Gastrocnemius medialis (tissue), 4 donors: ENCODE measurements around the gene VSX2. TPM values are rescaled to one million over a fixed set of nuclear protein-coding genes. Genes with fewer than 3 reads are reported as not detected.

Experiments used
- ATAC-seq, 2 donors: fragments of 150-250 bp; one replicate each; pipeline ENCODE4 v1.9.1; 2016
- DNase-seq, 2 donors: peaks; one replicate each; pipeline ENCODE4 v3.0.0-alpha.2; 2019
- H3K27ac ChIP-seq, 4 donors: fragments of 200-600 bp; sonication (generic); 1 replicate in 1 of 4; 2 replicates in 3 of 4; pipeline ENCODE4 v1.5.1; 2016 to 2018; ENCODE audit warnings: mild to moderate bottlenecking in 2 of 4, moderate library complexity in 1 of 4
- H3K27me3 ChIP-seq, 3 donors: fragments of 200-600 bp; sonication (generic) in 2 of 3; 1 replicate in 1 of 3; 2 replicates in 2 of 3; pipeline versions ENCODE4 v1.5.1 to v1.6.0; 2016 to 2019; ENCODE audit warnings: mild to moderate bottlenecking in 1 of 3, moderate library complexity in 1 of 3
- H3K36me3 ChIP-seq, 2 donors: fragments of 200-600 bp; sonication (generic) in 1 of 2; one replicate each; pipeline ENCODE4 v1.5.1; 2017 to 2018
- H3K4me1 ChIP-seq, 2 donors: fragments of 200-600 bp; sonication (generic) in 1 of 2; one replicate each; pipeline ENCODE4 v1.5.1; 2016 to 2017; ENCODE audit warnings: mild to moderate bottlenecking in 2 of 2
- H3K4me3 ChIP-seq, 4 donors: fragments of 200-600 bp; sonication (generic) in 3 of 4; 1 replicate in 1 of 4; 2 replicates in 3 of 4; pipeline ENCODE4 v1.5.1; 2016 to 2019; ENCODE audit warnings: mild to moderate bottlenecking in 2 of 4
- H3K9me3 ChIP-seq, 3 donors: fragments of 200-600 bp; sonication (generic) in 2 of 3; 1 replicate in 1 of 3; 2 replicates in 2 of 3; pipeline ENCODE4 v1.5.1; 2016 to 2019
- POLR2A ChIP-seq, 2 donors: fragments of 450-650 bp; IDR thresholded peaks; one replicate each; pipeline ENCODE4 v1.6.1; 2017; ENCODE audit warnings: antibody characterized with exemption in 2 of 2, mild to moderate bottlenecking in 2 of 2, moderate library complexity in 2 of 2
- in situ Hi-C, 4 donors: fragments of 200-750 bp; cut with MboI; loops; one replicate each; pipeline versions ENCODE4 v1.15.0 to v1.8.0; 2017; ENCODE audit warnings: low sequenced_read_pairs in 4 of 4
- intact Hi-C: fragments of 100-400 bp; cut with DNase I; formaldehyde crosslinking; loops from one replicate; pipeline ENCODE4 v1.15.1; 2023; ENCODE audit warnings: low total_unique reads
- total RNA-seq, 4 donors: library from RNA; depleted of rRNA; stranded (reverse); fragments of >200 nt; gene quantifications; one replicate each; pipeline versions ENCODE4 v1.1.0 to v1.2.3, GENCODE V29; 2016
- TF ChIP-seq, protein P1 (sequence below), 5 experiments: fragments of 450-650 bp in 3 of 5; fragments of 200-600 bp in 2 of 5; sonication (generic) in 2 of 5; IDR thresholded peaks in 4 of 5; conservative IDR thresholded peaks in 1 of 5; 1 replicate in 4 of 5; 2 replicates in 1 of 5; pipeline ENCODE4 v1.5.1; 2016 to 2019; ENCODE audit warnings: antibody characterized with exemption in 5 of 5, mild to moderate bottlenecking in 3 of 5, moderate library complexity in 3 of 5

The VSX2 gene
- total RNA-seq, 4 donors from 2014 or later: not detected

DNA sequence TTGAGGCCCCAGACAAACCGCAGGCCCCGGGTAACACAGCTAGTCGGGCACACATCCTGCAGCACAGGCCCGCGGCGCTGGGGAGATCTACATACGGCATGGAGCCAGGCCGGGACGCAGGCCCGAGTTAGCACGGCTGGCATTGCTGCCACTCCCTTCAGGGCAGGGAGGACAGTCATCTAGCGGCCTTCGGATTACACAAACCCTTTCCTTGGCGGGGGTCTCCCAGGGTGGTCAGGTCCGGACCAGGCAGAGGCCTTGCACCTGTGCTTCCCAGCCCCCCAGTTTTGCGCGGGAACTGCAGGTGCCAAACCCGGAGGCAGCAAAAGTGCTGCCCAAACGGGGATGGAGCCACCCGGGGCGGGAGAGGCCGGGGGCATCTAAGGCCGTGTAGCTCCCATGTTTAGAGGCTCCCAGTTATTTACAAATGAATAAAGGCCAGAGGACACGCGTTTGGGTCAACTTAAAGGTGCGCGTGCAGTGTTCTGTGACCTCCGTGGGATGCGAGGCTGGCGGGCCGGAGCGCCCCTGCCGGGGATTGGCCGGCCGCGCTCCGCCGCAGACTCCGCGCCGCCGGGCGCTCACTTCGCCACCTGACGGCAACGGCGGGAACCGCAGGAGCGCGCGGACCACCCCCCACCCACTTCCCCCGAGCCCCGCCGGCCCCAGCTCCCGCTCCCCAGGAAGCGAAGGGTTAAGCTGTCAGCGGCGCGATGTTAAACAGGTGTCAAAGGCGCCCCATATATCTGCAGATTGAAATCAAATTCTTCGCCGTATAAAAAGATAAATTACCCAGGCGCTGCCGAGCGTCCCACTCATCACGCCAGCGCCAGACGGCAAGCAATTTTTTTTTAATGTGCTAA lies 18.1 kb downstream of the VSX2 start:
- H3K27me3 ChIP-seq: peaks cover 10 to 13% (median 11%) of the 10 kb centered on the region in 3 donors
- in situ Hi-C loops: loop anchor here in 2 of 4 donors (10.0 kb wide), 2 partner anchors 143 to 153 kb away; no protein-coding TSS in a partner anchor
- H3K4me3 ChIP-seq: peak overlapping the region; percentile 66 to 83 (median 68)
- intact Hi-C loops: no loop called here
- TF ChIP-seq, protein P1, sequence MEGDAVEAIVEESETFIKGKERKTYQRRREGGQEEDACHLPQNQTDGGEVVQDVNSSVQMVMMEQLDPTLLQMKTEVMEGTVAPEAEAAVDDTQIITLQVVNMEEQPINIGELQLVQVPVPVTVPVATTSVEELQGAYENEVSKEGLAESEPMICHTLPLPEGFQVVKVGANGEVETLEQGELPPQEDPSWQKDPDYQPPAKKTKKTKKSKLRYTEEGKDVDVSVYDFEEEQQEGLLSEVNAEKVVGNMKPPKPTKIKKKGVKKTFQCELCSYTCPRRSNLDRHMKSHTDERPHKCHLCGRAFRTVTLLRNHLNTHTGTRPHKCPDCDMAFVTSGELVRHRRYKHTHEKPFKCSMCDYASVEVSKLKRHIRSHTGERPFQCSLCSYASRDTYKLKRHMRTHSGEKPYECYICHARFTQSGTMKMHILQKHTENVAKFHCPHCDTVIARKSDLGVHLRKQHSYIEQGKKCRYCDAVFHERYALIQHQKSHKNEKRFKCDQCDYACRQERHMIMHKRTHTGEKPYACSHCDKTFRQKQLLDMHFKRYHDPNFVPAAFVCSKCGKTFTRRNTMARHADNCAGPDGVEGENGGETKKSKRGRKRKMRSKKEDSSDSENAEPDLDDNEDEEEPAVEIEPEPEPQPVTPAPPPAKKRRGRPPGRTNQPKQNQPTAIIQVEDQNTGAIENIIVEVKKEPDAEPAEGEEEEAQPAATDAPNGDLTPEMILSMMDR (IDR thresholded peaks at IDR 0.05 in 4 of 5, conservative IDR thresholded peaks at IDR 0.05 in 1 of 5): peak; percentile 60 to 96 (median 74)
- no peak for TF ChIP-seq POLR2A (IDR thresholded peaks at IDR 0.05)
- H3K9me3 ChIP-seq: no peaks in the 10 kb centered on the region
- DNase-seq: no peak
- H3K4me1 ChIP-seq: peaks cover 3 to 13% of the 10 kb centered on the region in 2 donors
- no peaks in the 10 kb centered on the region for H3K36me3 ChIP-seq
- no peak overlapping the region for H3K27ac ChIP-seq
- peak; percentile 74 to 87 for ATAC-seq

DNA sequence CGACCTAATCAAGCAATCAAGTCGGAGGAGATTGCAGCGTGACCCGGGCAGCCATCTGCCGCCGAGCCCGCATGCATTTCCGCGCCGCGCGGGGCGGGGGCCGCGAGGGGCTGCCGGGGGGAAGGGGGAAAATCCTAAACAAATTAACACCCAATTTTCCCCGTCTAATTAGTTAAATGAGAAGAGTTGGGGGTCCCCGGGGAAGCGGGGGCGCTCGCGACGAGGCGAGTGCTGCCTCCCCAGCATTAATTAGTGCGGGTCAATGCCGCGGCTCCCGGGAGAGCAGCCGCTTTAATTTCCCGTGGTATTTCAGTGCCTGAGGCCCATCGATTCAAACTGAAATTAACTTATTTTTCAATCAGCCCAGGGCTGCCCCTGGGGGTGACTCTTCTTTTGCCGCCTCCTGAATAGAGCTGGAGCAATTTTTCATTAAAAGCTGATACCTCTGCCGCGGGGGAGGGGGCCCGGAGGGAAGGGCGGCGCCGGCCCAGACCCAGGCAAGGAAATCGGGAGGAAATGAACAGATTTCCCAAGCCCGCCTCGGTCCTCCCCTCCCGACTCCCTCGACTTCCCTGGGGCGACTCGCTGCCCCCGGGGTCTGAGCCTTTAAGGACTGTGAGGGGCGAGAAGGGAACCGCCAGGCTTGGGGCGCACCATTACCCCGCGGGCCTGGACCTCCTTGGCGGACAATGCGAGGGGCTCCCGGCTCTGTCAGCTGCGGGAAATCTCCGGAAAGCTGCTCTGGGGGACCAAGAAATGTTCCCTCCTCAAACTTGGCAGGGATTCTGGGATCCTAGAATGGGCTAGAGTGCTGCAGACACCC lies 18.9 kb downstream of the VSX2 start:
- peak overlapping the region; percentile 66 to 83 (median 68) for H3K4me3 ChIP-seq
- H3K36me3 ChIP-seq: no peaks in the 10 kb centered on the region
- in situ Hi-C loops: loop anchor here in 2 of 4 donors (10.0 kb wide), 2 partner anchors 143 to 153 kb away; no protein-coding TSS in a partner anchor
- H3K9me3 ChIP-seq: no peaks in the 10 kb centered on the region
- no peak for DNase-seq
- intact Hi-C loops: loop anchor here (2.0 kb wide), 1 partner anchor 45 kb away; the partner anchor contains the start of gene ABCD4
- H3K27ac ChIP-seq: no peak overlapping the region
- no peak for TF ChIP-seq POLR2A (IDR thresholded peaks at IDR 0.05)
- TF ChIP-seq, protein P1 (IDR thresholded peaks at IDR 0.05 in 4 of 5, conservative IDR thresholded peaks at IDR 0.05 in 1 of 5): no peak
- H3K4me1 ChIP-seq: peaks cover 3 to 13% of the 10 kb centered on the region in 2 donors
- peaks cover 10 to 13% (median 11%) of the 10 kb centered on the region in 3 donors for H3K27me3 ChIP-seq
- peak in 1 of 2 donors; percentile 21 for ATAC-seq

DNA sequence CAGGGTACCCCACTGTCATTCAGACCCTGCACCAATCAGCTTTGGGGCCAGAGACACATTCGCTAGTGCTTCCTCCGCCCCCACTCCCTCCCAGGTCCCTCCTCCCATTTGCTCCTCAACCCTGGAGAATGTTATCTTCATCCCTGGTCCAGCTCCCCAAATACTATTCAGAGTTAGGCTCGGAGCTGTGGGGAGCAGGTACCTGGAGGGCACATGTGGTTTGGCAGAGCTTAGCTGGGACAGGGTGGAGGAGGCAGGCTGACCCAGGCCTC lies 19.5 kb downstream of the VSX2 start:
- no peaks in the 10 kb centered on the region for H3K9me3 ChIP-seq
- in situ Hi-C loops (loop anchor here in 2 of 4 donors (10.0 kb wide), 2 partner anchors 144 to 154 kb away; no protein-coding TSS in a partner anchor), intact Hi-C loops (loop anchor here (2.0 kb wide), 1 partner anchor 44 kb away; the partner anchor contains the start of gene ABCD4)
- no peak overlapping the region for H3K27ac ChIP-seq
- peaks cover 3 to 13% of the 10 kb centered on the region in 2 donors for H3K4me1 ChIP-seq
- ATAC-seq (no peak), DNase-seq (no peak)
- H3K36me3 ChIP-seq: no peaks in the 10 kb centered on the region
- peaks cover 10 to 13% (median 11%) of the 10 kb centered on the region in 3 donors for H3K27me3 ChIP-seq
- TF ChIP-seq, protein P1 (IDR thresholded peaks at IDR 0.05 in 4 of 5, conservative IDR thresholded peaks at IDR 0.05 in 1 of 5): no peak
- TF ChIP-seq POLR2A (IDR thresholded peaks at IDR 0.05): no peak
- peak overlapping the region in 2 of 4 donors; percentile 69 to 83 for H3K4me3 ChIP-seq

DNA sequence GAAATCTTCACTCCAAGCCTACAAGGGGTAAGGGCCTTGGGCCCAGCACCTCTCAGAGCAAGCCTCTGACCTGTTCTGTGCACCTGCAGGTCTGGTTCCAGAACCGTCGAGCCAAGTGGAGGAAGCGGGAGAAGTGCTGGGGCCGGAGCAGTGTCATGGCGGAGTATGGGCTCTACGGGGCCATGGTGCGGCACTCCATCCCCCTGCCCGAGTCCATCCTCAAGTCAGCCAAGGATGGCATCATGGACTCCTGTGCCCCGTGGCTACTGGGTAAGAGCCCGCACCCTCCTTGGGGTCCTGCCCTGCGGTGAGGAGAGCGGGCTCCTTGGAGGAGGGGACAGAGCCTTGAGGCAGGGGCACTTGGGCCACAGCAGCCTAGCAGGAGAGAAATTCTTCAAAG lies 20.3 kb downstream of the VSX2 start:
- intact Hi-C loops (loop anchor here (2.0 kb wide), 1 partner anchor 43 kb away; the partner anchor contains the start of gene ABCD4), in situ Hi-C loops (loop anchor here in 2 of 4 donors (10.0 kb wide), 2 partner anchors 145 to 155 kb away; no protein-coding TSS in a partner anchor)
- DNase-seq (no peak), ATAC-seq (no peak)
- Histone ChIP-seq H3K27me3 (peaks cover 10 to 13% (median 11%) of the 10 kb centered on the region in 3 donors), H3K9me3 (no peaks in the 10 kb centered on the region), H3K4me1 (peaks cover 3 to 13% of the 10 kb centered on the region in 2 donors), H3K4me3 (no peak overlapping the region), H3K36me3 (no peaks in the 10 kb centered on the region), H3K27ac (no peak overlapping the region)
- TF ChIP-seq POLR2A (IDR thresholded peaks at IDR 0.05): no peak
- TF ChIP-seq, protein P1 (IDR thresholded peaks at IDR 0.05 in 4 of 5, conservative IDR thresholded peaks at IDR 0.05 in 1 of 5): no peak
